Endometrial microvascular endothelial cells (primary cell): ENCODE data around the gene SMIM17. TPM values are rescaled to one million over a fixed set of nuclear protein-coding genes. Genes with fewer than 3 reads are reported as not detected.

Experiments used
- in situ Hi-C: cut with HindIII; loops from 2 replicates; pipeline ENCODE4 v1.10.0; 2017; ENCODE audit warnings: low sequenced_read_pairs, low pct_unique_long_range_greater_than_20kb; ENCODE audit errors: inconsistent ontology term
- total RNA-seq: library from RNA; depleted of rRNA; stranded (reverse); fragments of >200 nt; gene quantifications from one replicate; pipeline ENCODE4 v1.2.3, GENCODE V29; 2015; ENCODE audit errors: inconsistent ontology term

The SMIM17 gene
- total RNA-seq, result 2.1 TPM

DNA sequence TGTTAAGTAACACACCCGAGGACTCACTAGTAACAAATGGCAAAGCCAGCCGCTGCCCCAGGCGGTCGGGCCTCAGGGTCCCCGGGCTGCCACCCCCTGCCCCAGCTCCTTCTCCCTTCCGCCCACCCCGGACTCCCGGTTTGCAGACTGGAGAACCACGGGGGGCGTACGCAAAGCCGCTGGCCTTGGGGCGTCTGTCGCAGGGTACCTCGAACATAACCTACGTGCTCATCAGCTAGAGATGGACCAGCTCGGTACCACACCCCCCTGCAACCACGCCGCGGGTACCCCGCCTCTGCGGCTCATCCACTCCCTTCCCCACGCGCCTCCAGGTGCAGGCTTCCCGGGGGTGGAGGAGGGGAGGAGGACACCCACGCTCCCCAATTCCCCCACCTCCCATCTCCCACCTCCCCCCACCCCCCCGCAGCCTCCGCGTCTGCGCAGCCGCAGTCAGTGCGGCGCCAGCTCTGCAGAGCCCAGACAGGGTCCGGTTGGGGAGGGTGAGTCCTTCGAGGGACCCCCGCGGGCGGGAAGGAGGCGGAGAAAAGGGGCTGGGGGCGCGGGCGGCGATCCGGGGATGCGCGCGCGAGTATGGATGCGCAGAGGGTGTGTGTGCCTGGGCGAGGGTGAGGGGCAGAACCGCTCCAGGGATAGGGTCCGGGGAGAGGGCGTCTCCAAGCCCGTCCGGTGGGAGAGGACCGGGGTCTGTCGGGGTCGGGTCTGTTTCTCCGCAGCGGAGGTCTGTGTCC lies at the start of gene SMIM17:
TSS of gene SMIM17 (plus strand) at position 449 of the 749 bp plus-strand sequence. CDS start 2,509 bp downstream, outside the sequence.
- in situ Hi-C loops, result no loop called here

DNA sequence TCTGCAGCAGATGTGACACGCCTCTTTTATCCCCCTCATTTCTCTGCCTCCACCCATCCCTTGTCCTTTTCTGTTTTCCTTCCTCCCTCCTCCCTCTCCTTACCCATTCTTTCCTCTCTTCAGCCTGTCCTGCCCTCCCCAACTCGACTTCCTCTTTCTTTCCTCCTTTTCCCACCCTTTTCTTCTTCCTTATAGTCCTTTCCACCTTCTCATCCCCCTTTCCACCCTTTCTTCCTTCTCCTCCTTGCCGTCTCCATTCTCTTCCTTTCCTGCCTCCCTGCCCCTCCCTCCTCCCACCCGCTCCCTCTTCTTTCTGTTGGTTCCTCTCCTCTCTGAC lies 48.5 kb upstream of the SMIM17 start:
- in situ Hi-C loops, result no loop called here

DNA sequence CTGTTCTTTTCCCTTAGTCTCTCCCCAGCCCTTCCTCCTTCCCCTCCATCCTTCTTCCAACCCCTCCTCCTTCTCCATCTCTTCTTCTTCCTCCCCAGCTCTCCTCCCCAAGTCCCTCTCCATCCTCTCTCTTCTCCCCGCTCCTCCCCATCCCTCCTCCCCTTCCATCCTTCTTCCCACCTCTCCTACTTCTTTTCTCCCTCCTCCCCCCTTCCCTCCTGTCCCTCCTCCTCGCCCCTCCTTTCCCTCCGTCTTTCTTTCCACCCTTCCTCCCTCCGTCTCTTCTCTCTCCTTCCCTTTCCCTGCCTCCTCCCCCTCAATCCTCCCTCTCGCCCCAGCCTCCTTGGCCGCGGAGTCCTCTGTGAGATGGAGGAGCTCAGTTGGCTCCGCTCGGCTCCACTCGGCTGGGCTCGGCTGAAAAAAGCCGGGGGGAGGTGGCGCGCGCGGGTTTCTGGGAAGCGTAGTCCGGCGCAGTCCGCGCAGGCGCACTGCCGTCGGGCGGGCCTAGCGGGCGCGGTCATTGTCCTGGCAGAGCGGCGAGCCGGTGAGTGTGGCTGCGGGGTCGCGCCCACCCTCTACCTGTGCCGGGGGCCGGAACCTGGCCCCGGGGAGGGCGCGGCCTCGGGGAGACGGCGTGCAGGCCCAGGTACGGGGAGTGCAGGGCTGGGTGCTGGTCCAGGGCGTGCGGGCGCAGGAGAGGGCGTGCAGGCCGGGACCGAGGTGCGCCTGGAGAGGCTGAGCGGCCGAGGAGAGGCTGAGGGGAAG lies 48.0 kb upstream of the SMIM17 start, which contains the start of gene ZNF71:
TSS of gene ZNF71 (plus strand) at position 520 of the 765 bp plus-strand sequence. CDS start 6,257 bp downstream, outside the sequence.
- in situ Hi-C loops, result no loop called here

DNA sequence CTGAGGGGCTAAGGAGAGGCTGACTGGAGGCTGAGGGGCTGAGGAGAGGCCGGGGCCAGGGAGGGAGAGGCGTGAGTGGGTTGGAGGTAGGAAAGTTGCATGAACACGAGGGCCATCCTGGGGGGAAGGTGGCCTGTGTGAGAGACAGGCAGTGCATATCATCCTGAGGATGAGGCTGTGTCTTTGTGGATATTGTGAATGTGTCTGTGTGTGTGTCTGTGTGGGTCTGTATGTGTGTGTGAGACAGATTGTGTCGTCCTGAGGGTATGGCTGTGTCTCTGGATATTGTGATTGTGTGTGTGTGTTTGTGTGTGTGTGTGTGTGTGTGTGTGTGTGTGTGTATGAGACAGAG lies 47.4 kb upstream of the SMIM17 start:
- in situ Hi-C loops, result no loop called here

DNA sequence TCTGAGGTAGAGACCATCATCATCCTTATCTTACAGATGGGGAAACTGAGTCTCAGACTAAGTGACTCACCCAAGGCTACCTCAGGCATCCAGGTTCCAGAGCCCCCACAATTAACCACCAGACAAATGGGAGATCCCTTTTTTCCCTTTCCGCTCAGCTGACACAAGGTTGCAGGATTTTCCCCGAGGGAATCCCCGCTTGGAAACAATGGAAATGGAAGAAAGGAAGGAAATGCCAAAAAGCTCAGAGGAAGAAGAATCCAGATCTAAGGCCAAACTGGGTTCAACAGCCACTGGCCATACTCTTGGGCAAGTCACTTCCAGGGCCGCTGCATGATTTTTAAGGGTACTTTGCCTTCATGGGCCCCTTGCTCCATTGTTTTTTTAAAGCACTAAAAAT lies 46.3 kb upstream of the SMIM17 start:
- in situ Hi-C loops, result no loop called here

GRCh38 chr19:56597696-56598095 lies 45.3 kb upstream of the SMIM17 start:
- in situ Hi-C loops, result no loop called here

DNA sequence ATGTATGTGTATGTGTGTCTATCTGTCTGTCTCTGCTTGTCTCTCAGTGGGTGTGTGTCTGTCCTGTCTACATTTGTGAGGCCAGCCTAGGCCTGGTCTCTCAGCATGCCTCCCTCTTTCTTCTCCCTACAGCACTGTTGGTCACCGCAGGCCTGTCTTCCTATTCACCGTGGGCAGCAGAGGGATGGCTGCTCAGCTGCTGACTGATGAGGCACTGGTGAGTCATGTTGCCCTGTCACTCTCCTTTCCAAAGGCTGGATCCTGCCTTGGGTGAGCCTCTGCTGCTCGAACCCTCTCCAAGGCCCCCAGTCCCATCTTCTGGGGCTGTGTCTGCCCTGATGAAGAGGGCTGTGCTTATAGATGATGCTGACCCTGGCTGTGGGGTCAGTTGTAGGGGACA lies 41.6 kb upstream of the SMIM17 start:
- in situ Hi-C loops, result no loop called here

GRCh38 chr19:56603829-56604228 lies 39.1 kb upstream of the SMIM17 start:
- in situ Hi-C loops, result no loop called here

DNA sequence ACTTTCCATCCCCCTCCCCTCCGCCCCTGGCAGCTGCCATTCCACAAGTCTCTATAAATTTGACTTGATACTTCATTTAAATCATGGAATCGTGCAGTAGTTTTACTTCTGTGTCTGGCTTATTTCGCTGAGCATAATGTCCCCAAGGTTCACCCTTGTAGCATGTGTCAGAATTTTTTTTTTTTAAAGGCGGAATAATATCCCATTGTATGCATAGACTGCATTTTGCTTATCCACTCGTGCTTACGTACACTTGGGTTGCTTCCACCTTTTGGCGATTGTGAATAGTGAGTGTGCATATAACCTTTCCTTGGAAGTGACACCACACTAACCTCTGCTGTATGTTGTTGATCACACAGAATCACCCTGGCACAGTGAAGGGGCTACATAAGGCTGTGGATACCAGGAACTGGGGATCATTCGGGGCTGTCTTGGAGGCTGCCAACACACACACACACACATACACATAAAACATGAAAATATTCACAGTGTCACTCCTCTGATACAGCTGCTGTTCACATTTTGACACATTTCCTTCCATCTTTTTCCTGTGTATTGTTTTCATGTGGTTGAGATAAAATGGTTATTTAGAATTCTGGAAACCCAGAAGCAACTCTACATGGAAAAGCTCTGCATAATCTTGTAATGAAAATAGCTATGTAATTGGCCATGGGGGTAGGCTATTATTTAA lies 34.5 kb upstream of the SMIM17 start:
- in situ Hi-C loops, result no loop called here

DNA sequence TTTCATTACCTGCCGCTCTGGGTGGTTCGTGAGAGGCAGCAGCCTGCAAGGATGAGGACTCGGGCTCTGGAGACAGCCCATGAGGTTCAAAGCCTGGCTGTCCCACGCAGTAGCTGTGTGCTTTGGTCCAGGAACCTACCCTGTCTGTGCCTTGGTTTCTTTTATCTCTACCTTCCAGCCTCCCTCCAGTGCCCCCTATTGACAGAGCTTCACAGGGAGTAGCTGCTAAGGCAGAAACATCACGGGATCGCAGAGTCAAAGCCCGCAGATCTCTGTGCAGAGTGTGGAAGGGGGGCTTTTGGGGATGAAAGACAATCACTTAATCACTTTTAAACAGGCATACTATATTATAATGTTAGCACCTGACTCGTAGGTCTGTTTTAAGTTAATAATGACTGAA lies 31.7 kb upstream of the SMIM17 start:
- in situ Hi-C loops, result no loop called here

- in situ Hi-C loops, result no loop called here
Observed at GRCh38 chr19:56612737-56613136, 30.2 kb upstream of the SMIM17 start.

DNA sequence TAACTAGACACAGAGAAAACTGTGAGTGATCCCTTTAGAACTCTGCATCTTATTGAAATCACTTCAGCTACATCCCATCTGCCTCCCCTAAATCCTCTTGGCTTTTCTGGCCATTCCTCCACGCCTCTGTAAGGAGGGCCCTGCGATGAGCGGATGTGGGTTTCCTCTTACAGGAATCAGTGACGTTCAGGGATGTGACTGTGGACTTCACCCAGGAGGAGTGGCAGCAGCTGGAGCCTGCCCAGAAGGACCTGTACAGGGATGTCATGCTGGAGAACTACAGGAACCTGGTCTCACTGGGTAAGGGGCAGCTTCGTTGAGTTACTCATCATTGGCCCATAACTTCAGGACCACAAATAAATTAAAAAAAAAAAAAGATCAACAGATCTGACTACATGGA lies 29.3 kb upstream of the SMIM17 start:
- in situ Hi-C loops, result no loop called here

- in situ Hi-C loops, result no loop called here
Observed at GRCh38 chr19:56617531-56617930, 25.4 kb upstream of the SMIM17 start.

DNA sequence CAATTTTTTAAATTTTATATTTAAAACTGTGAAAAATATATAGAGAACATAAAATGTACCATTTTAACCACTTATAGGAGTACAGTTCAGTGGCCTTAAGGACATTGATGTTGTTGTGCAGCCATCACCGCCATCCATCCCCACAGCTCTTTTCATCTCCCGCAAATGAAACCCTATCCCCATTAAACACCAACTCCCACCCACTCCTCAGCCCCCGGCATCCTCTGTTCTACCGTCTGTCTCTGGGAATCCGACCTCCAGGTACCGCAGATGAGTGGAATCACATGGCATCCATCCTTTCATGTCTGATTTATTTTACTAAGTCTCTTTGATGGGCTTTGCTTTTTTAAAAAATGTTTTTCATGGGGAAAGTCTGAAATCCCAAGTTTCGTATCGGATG lies 23.8 kb upstream of the SMIM17 start:
- in situ Hi-C loops, result no loop called here

DNA sequence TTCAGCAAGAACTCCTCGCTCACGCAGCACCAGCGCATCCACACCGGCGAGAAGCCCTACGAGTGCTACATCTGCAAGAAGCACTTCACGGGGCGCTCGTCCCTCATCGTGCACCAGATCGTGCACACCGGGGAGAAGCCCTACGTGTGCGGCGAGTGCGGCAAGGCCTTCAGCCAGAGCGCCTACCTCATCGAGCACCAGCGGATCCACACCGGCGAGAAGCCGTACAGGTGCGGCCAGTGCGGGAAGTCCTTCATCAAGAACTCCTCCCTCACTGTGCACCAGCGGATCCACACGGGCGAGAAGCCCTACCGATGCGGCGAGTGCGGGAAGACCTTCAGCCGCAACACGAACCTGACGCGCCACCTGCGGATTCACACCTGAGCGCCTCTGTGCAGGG lies 20.6 kb upstream of the SMIM17 start:
- in situ Hi-C loops, result no loop called here

DNA sequence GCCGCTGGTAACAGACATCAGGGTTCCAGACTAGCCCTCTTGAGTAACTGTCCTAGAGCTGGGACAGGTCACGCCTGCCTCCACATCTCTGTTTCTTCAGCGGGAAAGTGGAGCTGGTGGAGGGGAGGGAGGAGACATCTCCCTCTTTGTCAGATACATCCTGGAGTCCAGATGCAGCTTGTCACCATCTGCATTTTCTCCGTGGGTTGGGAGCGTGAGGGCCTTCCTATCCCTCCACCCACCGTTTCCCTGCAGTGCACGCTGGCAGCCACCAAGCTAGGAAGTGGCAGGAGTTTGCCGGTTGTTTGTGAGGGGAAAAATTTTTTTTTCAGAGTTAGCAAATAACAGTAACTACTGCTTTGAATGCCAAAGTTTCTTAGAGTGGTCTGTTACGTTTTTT lies 20.0 kb upstream of the SMIM17 start:
- in situ Hi-C loops, result no loop called here

GRCh38 chr19:56625708-56626107 lies 17.3 kb upstream of the SMIM17 start:
- in situ Hi-C loops, result no loop called here

GRCh38 chr19:56633021-56633420 lies 9.9 kb upstream of the SMIM17 start:
- in situ Hi-C loops, result no loop called here

DNA sequence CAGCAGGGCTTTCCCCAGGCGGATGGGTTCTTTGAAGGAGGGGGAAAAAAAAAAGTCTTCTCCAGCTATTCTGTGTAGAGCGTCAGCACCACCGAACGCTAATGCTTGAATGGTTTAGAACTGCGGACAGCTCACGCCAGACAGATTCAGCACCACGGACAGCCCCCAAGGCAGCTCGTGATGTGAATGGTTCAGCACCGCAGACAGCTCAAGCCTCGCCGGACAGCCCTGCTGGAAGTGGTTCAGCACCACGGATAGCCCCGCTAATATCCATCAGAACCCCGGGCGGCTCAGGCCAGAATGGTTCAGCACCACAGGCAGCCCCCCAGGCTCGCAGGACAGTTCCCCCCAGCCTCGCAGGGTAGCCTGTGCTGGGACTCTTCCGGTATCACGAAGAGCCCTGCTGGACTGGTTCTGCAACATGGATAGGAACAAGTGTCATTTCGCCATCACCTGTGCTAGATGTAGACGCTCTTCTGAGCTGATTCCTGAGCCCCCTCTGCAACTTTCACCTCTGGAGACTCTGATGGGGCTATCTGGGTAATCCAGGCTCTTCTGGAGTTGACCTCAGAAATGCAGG lies 4.9 kb upstream of the SMIM17 start:
- in situ Hi-C loops, result no loop called here

DNA sequence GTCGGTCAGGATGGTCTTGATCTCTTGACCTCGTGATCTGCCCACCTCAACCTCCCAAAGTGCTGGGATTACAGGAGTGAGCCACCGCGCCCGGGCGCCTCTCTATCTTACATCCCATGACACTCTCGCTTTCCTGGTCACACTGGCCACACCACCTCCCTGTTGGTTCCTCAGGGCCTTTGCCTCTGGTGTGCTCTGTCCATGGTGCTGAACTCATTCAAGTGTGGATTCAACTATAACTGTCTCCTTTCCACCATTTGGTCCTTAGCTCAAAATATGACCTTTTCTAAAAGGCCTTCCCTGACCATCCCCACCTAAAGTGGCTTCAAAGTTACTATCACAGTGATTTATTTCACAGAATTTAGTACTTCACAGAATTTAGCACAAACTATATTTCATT lies 3.7 kb upstream of the SMIM17 start:
- in situ Hi-C loops, result no loop called here
